GM18498 (cell line): ENCODE data around the gene TIAM2.

Experiments used
- ATAC-seq: cut with Tn5 transposase; IDR thresholded peaks from one replicate; pipeline ENCODE4 v1.9.1; 2021; ENCODE audit warnings: mild to moderate bottlenecking, moderate library complexity; ENCODE audit not compliant: unreplicated experiment

Gene TIAM2

DNA sequence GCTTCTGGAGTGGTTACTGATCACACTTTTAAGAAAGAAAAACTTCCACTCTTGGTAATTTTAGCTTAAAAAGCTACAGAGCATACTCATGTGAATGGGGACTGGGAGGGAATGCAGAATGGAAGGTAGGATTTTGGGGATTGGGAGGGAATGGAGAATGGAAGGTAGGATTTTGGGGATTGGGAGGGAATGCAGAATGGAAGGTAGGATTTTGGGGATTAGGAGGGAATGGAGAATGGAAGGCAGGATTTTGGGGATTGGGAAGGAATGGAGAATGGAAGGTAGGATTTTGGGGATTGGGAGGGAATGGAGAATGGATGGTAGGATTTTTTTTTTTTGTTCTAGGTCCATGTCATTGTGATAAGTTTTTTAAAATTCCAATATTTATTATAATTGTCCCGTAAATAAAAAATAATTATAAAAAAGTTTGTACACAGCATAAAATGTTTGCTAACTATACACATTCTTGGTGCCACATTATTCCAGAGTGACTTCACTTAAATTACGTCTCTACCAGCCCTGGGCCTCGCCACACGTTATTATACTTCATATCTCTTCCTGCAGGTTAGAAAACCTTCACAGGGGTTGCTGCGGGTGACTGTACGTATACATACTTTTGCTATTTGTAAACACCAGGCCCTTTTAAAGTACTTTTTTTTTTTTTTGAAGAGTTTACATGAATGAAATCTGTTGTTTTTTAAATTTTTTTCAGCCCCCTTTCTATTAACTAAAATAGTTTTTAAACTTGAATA, 127.3 kb downstream of the TIAM2 start:
- ATAC-seq: no peak

GRCh38 chr6:155123520-155123919, 128.4 kb downstream of the TIAM2 start:
- ATAC-seq: no peak

DNA sequence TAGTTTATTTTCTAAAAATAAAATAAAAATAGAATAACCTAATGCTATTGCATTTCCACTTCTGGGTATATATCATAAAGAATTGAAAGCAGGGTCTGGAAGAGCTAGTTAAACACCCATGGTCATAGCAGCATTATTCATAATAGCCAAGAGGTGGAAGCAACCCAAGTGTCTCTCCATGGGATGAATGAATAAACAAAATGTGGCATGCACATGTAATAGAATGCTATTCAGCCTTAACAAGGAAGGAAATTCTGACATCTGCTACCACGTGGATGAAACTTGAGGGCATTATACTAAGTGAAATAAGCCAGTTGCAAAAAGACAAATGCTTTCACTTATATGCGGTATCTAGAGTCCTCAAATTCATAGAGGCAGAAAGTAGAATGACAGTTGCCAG, 130.8 kb downstream of the TIAM2 start:
- ATAC-seq: no peak

DNA sequence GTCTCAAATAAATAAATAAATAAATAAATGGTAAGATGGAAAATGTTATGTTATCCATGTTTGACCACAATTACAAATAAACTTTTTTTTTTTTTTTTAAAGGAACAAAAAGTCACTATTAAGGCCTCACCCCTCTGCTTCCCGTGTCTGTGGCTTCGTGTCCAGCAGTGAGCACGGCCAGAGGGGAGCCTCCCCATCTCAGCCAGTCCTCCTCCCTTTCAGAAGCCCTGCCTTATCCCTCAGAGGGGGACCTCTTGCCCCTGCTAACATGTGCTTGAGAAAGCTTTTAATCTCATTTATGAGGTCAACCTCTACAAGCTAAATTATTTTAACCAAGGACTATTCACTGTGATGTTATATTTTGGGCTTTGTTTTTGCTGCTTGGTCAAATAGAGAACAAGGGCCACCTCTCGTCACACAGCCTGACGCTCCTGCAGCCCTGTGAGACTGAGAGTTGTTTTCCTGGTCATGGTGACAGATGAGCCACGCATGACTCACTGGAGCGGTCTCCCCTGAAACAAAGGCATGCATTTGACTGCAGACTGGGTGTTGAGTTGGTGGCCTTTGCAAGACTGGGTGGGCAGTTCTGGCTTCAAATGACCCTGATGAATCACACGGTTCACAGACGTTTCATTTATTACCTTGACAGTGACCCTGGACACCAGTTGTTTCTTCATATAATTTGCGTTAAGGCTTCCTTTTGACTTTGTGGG, 131.8 kb downstream of the TIAM2 start:
- ATAC-seq: no peak

DNA sequence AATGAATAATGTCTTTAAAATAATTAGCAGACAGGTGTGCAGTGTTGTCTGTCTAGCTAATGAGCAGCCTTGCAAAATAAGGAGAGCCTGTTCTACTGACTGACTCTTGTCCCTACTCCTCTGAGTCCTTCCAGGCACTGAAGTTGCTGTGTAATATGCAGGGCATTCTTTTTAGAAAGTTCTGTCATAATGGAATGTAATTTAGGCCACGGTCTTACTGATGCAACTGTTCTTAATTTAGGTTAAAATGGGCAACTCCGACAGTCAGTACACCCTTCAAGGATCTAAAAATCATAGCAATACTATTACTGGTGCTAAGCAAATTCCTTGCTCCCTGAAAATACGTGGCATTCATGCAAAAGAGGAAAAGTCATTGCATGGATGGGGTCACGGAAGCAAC, 133.9 kb downstream of the TIAM2 start:
- no peak for ATAC-seq

GRCh38 chr6:155129744-155130143, 134.6 kb downstream of the TIAM2 start:
- no peak for ATAC-seq

GRCh38 chr6:155130161-155130853, 135.2 kb downstream of the TIAM2 start:
- no peak for ATAC-seq

- ATAC-seq: no peak
Measured at GRCh38 chr6:155132617-155133016, 137.5 kb downstream of the TIAM2 start.

DNA sequence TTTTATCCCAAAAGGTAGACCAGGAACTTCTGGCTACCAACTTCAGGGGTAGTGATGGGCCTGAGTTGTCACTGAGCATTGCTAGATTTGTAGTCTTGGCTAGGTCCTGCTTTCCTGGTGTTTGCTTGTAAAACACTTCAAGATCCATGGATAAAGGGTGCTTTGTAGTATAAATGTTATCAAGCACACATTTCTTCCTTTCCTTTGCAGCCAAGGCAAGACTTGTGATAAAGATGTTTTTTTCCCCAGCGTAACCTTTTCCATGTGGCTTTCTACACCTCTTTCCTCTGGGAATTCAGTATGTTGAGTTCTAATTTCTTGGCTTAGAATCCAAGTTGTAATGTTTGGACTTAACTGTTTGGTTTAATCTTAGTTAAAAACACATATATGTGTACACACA, 145.9 kb downstream of the TIAM2 start:
- no peak for ATAC-seq

- ATAC-seq: no peak
Measured at GRCh38 chr6:155141512-155141911, 146.4 kb downstream of the TIAM2 start.

DNA sequence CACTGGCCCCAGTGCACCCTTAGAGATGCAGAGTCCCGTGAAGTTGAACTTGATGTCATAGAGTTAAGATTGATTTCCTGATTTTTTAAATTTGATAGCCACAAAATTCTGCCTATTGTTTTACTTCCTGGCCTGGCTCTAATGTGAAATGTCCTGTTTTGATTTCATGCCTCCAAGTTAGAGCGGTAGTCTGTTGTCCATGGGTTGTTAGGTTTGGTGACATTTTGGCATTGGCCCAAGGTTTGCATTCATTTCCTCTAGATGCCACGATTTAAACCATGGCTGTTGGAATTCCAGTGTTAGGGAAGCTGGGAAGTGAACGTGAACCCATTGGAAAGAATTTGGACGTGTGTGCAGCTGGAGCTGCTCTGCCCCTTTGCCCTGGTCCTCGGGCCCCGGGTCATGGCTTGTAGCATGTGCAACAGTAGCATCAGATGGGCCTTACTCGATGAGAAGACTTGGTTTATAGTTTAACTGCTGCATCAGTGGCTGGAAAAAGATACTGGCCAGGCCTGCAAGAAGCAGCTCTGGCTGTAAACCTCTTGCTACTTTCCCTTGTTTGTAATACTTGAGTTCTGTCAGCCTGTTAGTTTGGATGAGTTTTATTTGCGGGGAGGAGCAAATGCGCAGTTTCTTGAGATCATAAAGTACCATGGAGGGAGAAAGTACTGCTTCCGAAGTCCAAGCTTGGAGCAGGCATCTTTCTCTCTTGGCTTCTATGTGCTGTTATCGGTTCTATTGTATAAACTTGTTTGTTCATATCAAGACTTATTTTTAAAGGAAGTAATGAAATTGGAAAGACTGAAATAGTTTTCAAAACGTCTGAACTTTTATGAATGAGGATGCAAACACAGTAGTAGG, 147.3 kb downstream of the TIAM2 start:
- ATAC-seq: no peak

- no peak for ATAC-seq
Measured at GRCh38 chr6:155143029-155143577, 148.0 kb downstream of the TIAM2 start.

DNA sequence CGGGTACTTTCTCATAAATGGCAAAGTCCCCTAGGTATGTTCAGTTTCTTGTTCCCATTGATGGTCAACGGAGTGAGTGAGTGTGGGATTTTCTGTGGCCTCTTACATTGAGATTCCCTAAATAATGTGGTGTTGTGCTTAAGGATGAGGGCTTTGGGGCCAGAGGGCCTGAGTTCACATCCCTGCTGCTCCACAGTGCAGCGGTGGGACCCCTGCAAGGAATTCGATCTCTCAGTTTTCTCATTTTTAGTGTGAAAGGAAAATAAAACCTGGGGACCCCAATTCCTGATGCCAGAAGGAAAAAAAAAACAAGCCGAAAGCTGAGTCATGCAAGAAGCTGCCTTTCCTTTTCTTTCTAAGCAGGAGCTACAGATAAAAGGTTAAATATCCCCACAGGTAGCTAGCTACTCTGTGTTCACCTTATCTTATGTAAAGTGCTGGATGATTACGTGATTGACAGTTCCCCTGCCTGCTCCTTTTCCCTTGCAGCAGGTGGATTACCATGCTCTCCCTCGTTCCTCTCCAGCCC, 148.5 kb downstream of the TIAM2 start:
- no peak for ATAC-seq

DNA sequence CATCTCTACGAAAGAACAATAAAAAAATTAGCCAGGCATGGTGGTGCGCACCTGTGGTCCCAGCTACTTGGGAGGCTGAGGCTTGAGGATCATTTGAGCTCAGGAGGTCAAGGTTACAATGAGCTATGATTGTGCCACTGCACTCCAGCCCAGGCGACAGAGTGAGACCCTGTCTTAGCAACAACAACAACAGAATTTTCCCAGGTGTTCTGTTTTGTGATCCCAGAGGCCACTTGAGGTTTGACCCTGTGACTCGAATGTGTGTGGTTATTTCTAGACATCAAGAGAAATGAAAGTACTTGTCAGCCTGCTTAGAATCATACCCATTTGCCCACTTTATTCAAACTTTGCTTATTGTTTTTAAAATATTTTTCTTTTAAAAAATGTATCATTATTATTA, 151.1 kb downstream of the TIAM2 start:
- no peak for ATAC-seq

GRCh38 chr6:155147958-155148663, 153.0 kb downstream of the TIAM2 start:
- no peak for ATAC-seq

- ATAC-seq: no peak
Measured at GRCh38 chr6:155150967-155151671, 156.0 kb downstream of the TIAM2 start.

- ATAC-seq: no peak
Measured at GRCh38 chr6:155152211-155153076, 157.3 kb downstream of the TIAM2 start.

- no peak for ATAC-seq
Measured at GRCh38 chr6:155154158-155154830, 159.2 kb downstream of the TIAM2 start.
